Measurements from ENCODE around the gene CMYA5. TPM values are rescaled to one million over a fixed set of nuclear protein-coding genes. Genes with fewer than 3 reads are reported as not detected.

CMYA5 gene
- total and polyA plus RNA-seq, 9 donors, result 13.7 to 65.6 (median 41.5) TPM

DNA sequence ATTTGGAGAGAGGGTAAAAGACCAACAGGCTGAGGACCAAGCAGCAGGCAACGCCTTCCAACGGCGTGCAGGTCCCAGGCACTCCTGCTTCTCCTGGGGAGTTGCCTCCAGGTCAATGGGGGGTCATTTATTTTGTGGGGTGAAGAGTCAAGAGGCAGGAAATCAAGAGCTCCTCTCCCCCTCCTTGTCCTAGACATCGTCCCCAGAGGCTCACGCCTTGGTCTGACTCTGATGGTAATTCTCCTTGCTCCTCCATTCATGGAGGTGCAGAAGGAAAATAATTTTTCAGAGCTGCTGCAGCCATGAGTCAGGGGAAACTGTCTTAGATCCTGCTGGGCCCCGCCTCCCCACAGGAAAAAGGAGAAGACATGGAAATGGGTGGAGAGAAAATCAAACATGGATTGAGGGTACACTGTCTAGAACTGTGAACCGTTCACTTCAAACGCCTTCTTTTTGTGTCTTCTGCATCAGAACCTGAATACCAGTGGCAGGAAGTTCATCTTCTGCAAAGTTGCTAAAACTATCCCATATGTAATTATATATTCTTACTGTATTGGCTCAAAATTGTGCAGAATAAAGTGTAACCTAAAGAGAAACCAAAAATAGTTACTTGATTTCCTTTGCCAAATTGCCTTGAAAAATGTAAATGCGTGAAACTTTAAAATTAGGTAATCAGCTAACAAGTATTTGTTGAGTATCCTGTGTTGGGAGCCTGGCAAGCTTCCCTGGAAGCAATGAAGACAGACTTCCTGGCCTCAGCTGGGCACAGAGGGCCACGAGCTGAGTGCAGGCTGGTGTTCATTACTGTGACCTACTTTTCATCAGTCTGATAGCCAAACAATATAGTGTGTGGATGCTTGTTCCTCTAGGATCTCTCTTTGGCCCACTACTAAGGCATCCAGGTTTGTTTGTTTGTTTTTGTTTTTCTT is 142.0 kb downstream of the CMYA5 start:
- whole genome bisulfite sequencing, 3 donors, result 73 to 82% (median 77%) methylated on average over 10 of the region's 10 CpGs
- no peaks in the 10 kb centered on the region for H3K27me3 ChIP-seq
- H3K36me3 ChIP-seq, result no peaks in the 10 kb centered on the region
- peaks cover 7% of the 10 kb centered on the region for H3K4me1 ChIP-seq (ENCODE audit: insufficient read depth)
- intact Hi-C loops (cut with DNase I), result no loop called here
- H3K27ac ChIP-seq, result no peak overlapping the region
- DNase-seq, result no peak
- TF ChIP-seq EP300 (IDR thresholded peaks at IDR 0.05) (no peak), CTCF (IDR thresholded peaks at IDR 0.05) (no peak), POLR2A (IDR thresholded peaks at IDR 0.05) (no peak)
- H3K9me3 ChIP-seq, result no peaks in the 10 kb centered on the region
- H3K4me3 ChIP-seq, result no peak overlapping the region

- H3K27ac ChIP-seq, result peak overlapping the region in 1 of 2 donors; percentile 25
- H3K9me3 ChIP-seq, result no peaks in the 10 kb centered on the region
- intact Hi-C loops (cut with DNase I), result no loop called here
- TF ChIP-seq CTCF (IDR thresholded peaks at IDR 0.05) (no peak), POLR2A (IDR thresholded peaks at IDR 0.05) (no peak), EP300 (IDR thresholded peaks at IDR 0.05) (no peak)
- no peaks in the 10 kb centered on the region for H3K27me3 ChIP-seq
- H3K36me3 ChIP-seq, result no peaks in the 10 kb centered on the region
- no peak overlapping the region for H3K4me3 ChIP-seq
- 90 to 92% (median 90%) methylated on average over 4 of the region's 4 CpGs for WGBS, 3 donors
- peaks cover 7% of the 10 kb centered on the region for H3K4me1 ChIP-seq (ENCODE audit: insufficient read depth)
- no peak for DNase-seq
These were observed 143.3 kb downstream of the CMYA5 start for GRCh38 chr5:79832911-79833310.

DNA sequence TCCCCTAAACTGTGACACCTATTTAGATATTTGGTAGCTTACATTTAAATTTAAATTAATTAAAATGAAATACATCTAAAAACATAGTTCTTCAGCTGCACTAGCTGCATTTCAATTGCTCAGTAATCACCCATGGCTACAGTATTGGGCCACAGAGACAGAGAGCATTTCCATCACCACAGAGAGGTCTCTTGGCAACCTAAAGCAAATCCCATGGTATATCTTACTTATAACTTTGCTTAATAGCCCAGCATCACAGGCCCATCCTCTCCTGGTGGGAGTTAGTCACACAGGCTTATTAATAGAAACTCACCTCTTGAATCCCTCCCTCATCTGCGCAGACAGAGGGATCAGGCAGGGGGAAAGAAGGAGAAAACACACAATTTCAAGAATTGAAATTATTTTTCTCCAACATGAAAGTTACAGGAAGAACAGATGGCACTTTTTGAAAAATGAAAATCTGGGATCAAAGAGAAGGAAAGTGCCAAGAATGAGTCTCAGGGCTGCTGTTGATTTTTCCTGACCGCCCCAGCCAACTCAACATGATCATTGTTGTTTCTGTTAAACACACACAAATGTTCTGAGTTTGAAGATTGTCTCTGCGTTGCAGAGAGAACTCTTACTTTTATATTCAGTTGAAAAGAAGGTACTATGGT is 144.6 kb downstream of the CMYA5 start:
- WGBS, 3 donors, result 25 to 27% (median 26%) methylated on average over 3 of the region's 3 CpGs

GRCh38 chr5:79834754-79835714 is 145.4 kb downstream of the CMYA5 start:
- H3K27me3 ChIP-seq, result no peaks in the 10 kb centered on the region
- no peak overlapping the region for H3K4me3 ChIP-seq
- H3K36me3 ChIP-seq, result no peaks in the 10 kb centered on the region
- TF ChIP-seq CTCF (IDR thresholded peaks at IDR 0.05), result no peak
- TF ChIP-seq POLR2A (IDR thresholded peaks at IDR 0.05), result no peak
- TF ChIP-seq EP300 (IDR thresholded peaks at IDR 0.05), result no peak
- peak; percentile 49 to 75 (median 56) for DNase-seq
- intact Hi-C loops (cut with DNase I), result no loop called here
- H3K27ac ChIP-seq, result peak overlapping the region; percentile 68 to 73
- H3K9me3 ChIP-seq, result no peaks in the 10 kb centered on the region
- WGBS, 3 donors, result 37 to 42% (median 41%) methylated on average over 12 of the region's 12 CpGs
- peaks cover 7% of the 10 kb centered on the region for H3K4me1 ChIP-seq (ENCODE audit: insufficient read depth)

More for the DNA sequence above, 144.6 kb downstream of the CMYA5 start:
- Histone ChIP-seq H3K4me3 (no peak overlapping the region), H3K27me3 (no peaks in the 10 kb centered on the region), H3K4me1 (ENCODE audit: insufficient read depth) (peaks cover 7% of the 10 kb centered on the region), H3K36me3 (no peaks in the 10 kb centered on the region), H3K27ac (peak overlapping the region in 1 of 2 donors; percentile 73), H3K9me3 (no peaks in the 10 kb centered on the region)
- DNase-seq, result no peak
- no peak for TF ChIP-seq POLR2A (IDR thresholded peaks at IDR 0.05)
- intact Hi-C loops (cut with DNase I), result no loop called here

All from ovary (tissue), 9 donors.